Neural cell (in vitro differentiated cells): ENCODE results near the gene CTRB1.
"Not testable (repeated sequence)": the region's sequence is repeated elsewhere in the genome, so short reads cannot be mapped to it uniquely, and the experiment has no call there.

ENCODE experiments used
- CTCF ChIP-seq: fragments of 450-650 bp; IDR thresholded peaks from 2 replicates; pipeline ENCODE4 v1.5.1; 2014; ENCODE audit warnings: antibody characterized with exemption, mild to moderate bottlenecking, moderate library complexity; ENCODE audit not compliant: poor library complexity, severe bottlenecking
- EP300 ChIP-seq: fragments of 450-650 bp; conservative IDR thresholded peaks from 2 replicates; pipeline ENCODE4 v1.6.1; 2014; ENCODE audit warnings: antibody characterized with exemption, mild to moderate bottlenecking, moderate library complexity; ENCODE audit not compliant: poor library complexity, severe bottlenecking
- EZH2 ChIP-seq: fragments of 200-600, 300-800 bp; shearing (Covaris generic), sonication (generic); IDR thresholded peaks from 2 replicates; pipeline ENCODE4 v1.6.1; 2014; ENCODE audit warnings: antibody characterized with exemption, low read length, borderline replicate concordance, mild to moderate bottlenecking; ENCODE audit not compliant: insufficient read depth, poor library complexity, severe bottlenecking
- MXI1 ChIP-seq: fragments of 450-650 bp; conservative IDR thresholded peaks from 2 replicates; pipeline ENCODE4 v1.6.1; 2014; ENCODE audit warnings: antibody characterized with exemption, mild to moderate bottlenecking; ENCODE audit not compliant: poor library complexity, severe bottlenecking
- POLR2AphosphoS5 ChIP-seq: IDR thresholded peaks from 2 replicates; pipeline ENCODE4 v1.6.1; 2012
- TF ChIP-seq, protein P1 (sequence below): IDR thresholded peaks from 2 replicates; pipeline ENCODE4 v1.6.1; 2012; ENCODE audit warnings: borderline replicate concordance

- TF ChIP-seq, protein P1, sequence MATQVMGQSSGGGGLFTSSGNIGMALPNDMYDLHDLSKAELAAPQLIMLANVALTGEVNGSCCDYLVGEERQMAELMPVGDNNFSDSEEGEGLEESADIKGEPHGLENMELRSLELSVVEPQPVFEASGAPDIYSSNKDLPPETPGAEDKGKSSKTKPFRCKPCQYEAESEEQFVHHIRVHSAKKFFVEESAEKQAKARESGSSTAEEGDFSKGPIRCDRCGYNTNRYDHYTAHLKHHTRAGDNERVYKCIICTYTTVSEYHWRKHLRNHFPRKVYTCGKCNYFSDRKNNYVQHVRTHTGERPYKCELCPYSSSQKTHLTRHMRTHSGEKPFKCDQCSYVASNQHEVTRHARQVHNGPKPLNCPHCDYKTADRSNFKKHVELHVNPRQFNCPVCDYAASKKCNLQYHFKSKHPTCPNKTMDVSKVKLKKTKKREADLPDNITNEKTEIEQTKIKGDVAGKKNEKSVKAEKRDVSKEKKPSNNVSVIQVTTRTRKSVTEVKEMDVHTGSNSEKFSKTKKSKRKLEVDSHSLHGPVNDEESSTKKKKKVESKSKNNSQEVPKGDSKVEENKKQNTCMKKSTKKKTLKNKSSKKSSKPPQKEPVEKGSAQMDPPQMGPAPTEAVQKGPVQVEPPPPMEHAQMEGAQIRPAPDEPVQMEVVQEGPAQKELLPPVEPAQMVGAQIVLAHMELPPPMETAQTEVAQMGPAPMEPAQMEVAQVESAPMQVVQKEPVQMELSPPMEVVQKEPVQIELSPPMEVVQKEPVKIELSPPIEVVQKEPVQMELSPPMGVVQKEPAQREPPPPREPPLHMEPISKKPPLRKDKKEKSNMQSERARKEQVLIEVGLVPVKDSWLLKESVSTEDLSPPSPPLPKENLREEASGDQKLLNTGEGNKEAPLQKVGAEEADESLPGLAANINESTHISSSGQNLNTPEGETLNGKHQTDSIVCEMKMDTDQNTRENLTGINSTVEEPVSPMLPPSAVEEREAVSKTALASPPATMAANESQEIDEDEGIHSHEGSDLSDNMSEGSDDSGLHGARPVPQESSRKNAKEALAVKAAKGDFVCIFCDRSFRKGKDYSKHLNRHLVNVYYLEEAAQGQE, result not testable (repeated sequence)
- not testable (repeated sequence) for TF ChIP-seq EZH2, MXI1, EP300, CTCF, POLR2AphosphoS5
Observed at GRCh38 chr16:75272629-75273028, 53.8 kb downstream of the CTRB1 start.
